ENCODE results near the gene MTURN.
"Not testable (repeated sequence)": the region's sequence is repeated elsewhere in the genome, so short reads cannot be mapped to it uniquely, and the experiment has no call there.

MTURN gene

GRCh38 chr7:30188381-30188780 lies 53.6 kb downstream of the MTURN start:
- H3K27me3 ChIP-seq (ENCODE audit: control insufficient read depth, insufficient read depth, low read length): not testable (repeated sequence)

DNA sequence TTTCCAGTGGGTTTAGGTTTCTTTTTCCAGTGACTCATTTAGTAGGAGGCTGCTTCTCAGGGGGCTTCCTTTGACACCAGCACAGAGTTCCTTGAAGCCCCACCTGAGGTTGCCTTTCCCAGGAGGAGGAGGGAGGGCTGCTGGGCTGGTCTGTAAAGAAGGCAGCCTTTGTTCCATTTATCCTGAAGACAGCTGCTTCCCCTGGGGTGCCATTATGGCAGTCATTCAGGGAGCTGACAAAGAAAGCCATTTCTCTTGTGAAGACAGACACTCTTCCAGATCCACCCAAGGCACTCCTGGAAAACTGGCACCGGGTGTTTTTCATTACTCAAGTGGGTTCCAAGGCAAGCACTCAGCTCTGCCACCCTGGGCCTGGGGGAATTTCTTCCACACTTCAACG lies 54.0 kb downstream of the MTURN start:
- no peak overlapping the region for H3K9ac ChIP-seq (ENCODE audit: low read length)
- H3K4me3 ChIP-seq (ENCODE audit: low read length): no peak overlapping the region
- no peaks in the 10 kb centered on the region for H3K4me1 ChIP-seq (ENCODE audit: control insufficient read depth, insufficient read depth, low read length)
- no peaks in the 10 kb centered on the region for H3K27me3 ChIP-seq (ENCODE audit: control insufficient read depth, insufficient read depth, low read length)
- no peaks in the 10 kb centered on the region for H3K36me3 ChIP-seq (ENCODE audit: control insufficient read depth, insufficient read depth, low read length)
- H3K27ac ChIP-seq (ENCODE audit: low read depth, low read length): no peak overlapping the region

More at GRCh38 chr7:30188381-30188780, 53.6 kb downstream of the MTURN start:
- not testable (repeated sequence) for H3K27ac ChIP-seq (ENCODE audit: low read depth, low read length); H3K9ac ChIP-seq (ENCODE audit: low read length); H3K4me3 ChIP-seq (ENCODE audit: low read length); H3K36me3 ChIP-seq (ENCODE audit: control insufficient read depth, insufficient read depth, low read length); H3K4me1 ChIP-seq (ENCODE audit: control insufficient read depth, insufficient read depth, low read length)

DNA sequence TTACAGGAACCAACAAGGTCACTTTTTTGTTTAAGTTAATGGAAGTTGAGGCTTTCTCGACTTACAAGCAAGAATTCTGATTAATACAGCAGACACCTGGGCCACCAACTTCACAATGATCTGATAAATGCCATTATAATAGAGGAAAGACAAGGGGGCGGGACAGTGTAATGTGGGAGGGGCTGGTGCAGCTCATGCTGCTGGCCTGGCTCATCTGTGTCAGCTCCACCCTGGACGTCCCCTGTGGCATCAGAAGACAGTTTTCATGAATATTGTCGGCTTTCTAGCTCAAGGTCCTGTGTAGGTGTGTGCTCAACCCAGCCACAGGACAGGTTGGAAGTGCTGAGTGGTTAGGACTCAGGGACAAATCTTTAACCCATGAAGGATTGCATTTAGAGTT lies 57.0 kb downstream of the MTURN start:
- Histone ChIP-seq H3K9ac (ENCODE audit: low read length) (no peak overlapping the region), H3K27ac (ENCODE audit: low read depth, low read length) (no peak overlapping the region), H3K4me3 (ENCODE audit: low read length) (no peak overlapping the region), H3K27me3 (ENCODE audit: control insufficient read depth, insufficient read depth, low read length) (no peaks in the 10 kb centered on the region), H3K36me3 (ENCODE audit: control insufficient read depth, insufficient read depth, low read length) (no peaks in the 10 kb centered on the region), H3K4me1 (ENCODE audit: control insufficient read depth, insufficient read depth, low read length) (no peaks in the 10 kb centered on the region)

DNA sequence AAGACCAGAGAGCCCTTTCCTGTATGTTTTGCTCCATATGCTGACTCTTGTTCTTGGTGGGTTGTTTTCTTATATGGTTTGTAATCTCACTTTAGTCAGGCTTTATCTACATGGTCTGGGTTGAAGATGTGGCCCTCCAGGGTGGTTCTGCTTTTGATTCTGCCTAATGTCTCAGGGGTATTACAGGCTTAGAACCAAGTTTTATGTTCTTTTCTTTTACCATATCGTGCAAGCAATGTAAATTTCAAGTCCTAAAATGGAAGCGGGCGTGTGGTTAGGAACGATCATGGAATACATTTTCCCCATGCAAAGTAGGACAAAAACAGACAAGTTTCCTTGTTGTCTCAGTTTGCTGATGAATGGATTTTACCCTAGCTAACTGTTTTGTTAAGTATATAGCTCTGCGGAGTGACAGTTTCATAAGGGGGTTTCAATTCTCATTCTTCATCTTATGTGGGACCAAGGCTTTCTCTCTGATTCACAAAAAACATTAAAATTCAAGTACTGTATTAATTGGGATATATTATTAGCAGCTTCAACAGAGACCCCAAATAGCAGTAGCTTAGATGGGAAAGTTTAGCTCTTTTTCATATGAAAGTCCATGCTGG lies 58.7 kb downstream of the MTURN start:
- no peaks in the 10 kb centered on the region for H3K4me1 ChIP-seq (ENCODE audit: control insufficient read depth, insufficient read depth, low read length)
- no peak overlapping the region for H3K4me3 ChIP-seq (ENCODE audit: low read length)
- H3K9ac ChIP-seq (ENCODE audit: low read length): no peak overlapping the region

GRCh38 chr7:30196408-30196807 lies 61.6 kb downstream of the MTURN start:
- Histone ChIP-seq H3K4me3 (ENCODE audit: low read length) (no peak overlapping the region), H3K36me3 (ENCODE audit: control insufficient read depth, insufficient read depth, low read length) (no peaks in the 10 kb centered on the region), H3K9ac (ENCODE audit: low read length) (no peak overlapping the region), H3K27ac (ENCODE audit: low read depth, low read length) (no peak overlapping the region), H3K27me3 (ENCODE audit: control insufficient read depth, insufficient read depth, low read length) (no peaks in the 10 kb centered on the region), H3K4me1 (ENCODE audit: control insufficient read depth, insufficient read depth, low read length) (no peaks in the 10 kb centered on the region)

More for the DNA sequence above, 58.7 kb downstream of the MTURN start:
- Histone ChIP-seq H3K36me3 (ENCODE audit: control insufficient read depth, insufficient read depth, low read length) (no peaks in the 10 kb centered on the region), H3K27me3 (ENCODE audit: control insufficient read depth, insufficient read depth, low read length) (no peaks in the 10 kb centered on the region), H3K27ac (ENCODE audit: low read depth, low read length) (no peak overlapping the region)

- Histone ChIP-seq H3K27me3 (ENCODE audit: control insufficient read depth, insufficient read depth, low read length) (no peaks in the 10 kb centered on the region), H3K4me3 (ENCODE audit: low read length) (no peak overlapping the region)
These were observed 62.7 kb downstream of the MTURN start for GRCh38 chr7:30197438-30197837.

DNA sequence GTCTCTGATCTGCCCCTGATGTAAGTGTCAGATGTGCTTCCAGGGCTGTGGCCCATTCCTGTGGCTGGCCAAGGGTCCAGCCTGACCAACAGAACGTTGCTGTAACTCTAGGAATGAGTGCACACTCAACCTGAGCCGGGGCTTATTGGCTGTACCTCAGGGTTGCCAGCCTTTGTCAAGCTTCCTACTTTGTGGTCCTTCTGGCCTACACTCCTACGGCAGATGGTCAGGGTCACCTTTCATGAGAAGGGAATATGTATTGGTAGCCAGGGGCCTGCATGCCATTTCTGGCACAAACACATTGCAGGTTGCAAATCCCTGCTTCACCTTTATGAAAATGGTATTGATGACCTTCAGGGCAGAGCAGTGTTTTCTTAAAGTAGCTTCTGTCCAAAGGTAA lies 64.5 kb downstream of the MTURN start:
- no peaks in the 10 kb centered on the region for H3K4me1 ChIP-seq (ENCODE audit: control insufficient read depth, insufficient read depth, low read length)
- no peaks in the 10 kb centered on the region for H3K27me3 ChIP-seq (ENCODE audit: control insufficient read depth, insufficient read depth, low read length)
- H3K27ac ChIP-seq (ENCODE audit: low read depth, low read length): no peak overlapping the region
- H3K36me3 ChIP-seq (ENCODE audit: control insufficient read depth, insufficient read depth, low read length): no peaks in the 10 kb centered on the region
- H3K9ac ChIP-seq (ENCODE audit: low read length): no peak overlapping the region
- H3K4me3 ChIP-seq (ENCODE audit: low read length): no peak overlapping the region

More at GRCh38 chr7:30197438-30197837, 62.7 kb downstream of the MTURN start:
- Histone ChIP-seq H3K9ac (ENCODE audit: low read length) (no peak overlapping the region), H3K36me3 (ENCODE audit: control insufficient read depth, insufficient read depth, low read length) (no peaks in the 10 kb centered on the region), H3K4me1 (ENCODE audit: control insufficient read depth, insufficient read depth, low read length) (no peaks in the 10 kb centered on the region), H3K27ac (ENCODE audit: low read depth, low read length) (no peak overlapping the region)

DNA sequence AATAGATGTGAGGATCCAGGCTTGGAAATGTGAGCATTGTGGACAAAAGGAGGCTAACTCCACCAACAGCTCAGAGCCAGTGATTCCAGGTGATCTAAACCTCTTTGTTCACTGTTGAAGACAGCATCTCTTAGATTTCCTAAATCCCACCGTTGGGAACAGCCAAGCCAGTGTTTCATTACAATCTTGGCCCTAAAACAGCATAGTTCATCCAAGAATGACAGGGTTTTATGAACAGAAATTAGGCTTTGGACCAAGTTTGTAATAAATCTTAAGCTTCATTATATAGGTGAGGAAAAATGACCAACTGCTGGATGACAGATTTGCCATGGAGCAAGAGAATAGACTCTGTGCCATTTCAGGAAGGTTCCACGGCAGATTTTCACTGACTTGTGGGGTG lies 65.8 kb downstream of the MTURN start:
- Histone ChIP-seq H3K4me3 (ENCODE audit: low read length) (no peak overlapping the region), H3K27me3 (ENCODE audit: control insufficient read depth, insufficient read depth, low read length) (no peaks in the 10 kb centered on the region), H3K27ac (ENCODE audit: low read depth, low read length) (no peak overlapping the region), H3K36me3 (ENCODE audit: control insufficient read depth, insufficient read depth, low read length) (no peaks in the 10 kb centered on the region), H3K4me1 (ENCODE audit: control insufficient read depth, insufficient read depth, low read length) (no peaks in the 10 kb centered on the region), H3K9ac (ENCODE audit: low read length) (no peak overlapping the region)

- H3K27ac ChIP-seq (ENCODE audit: low read depth, low read length): no peak overlapping the region
- no peak overlapping the region for H3K4me3 ChIP-seq (ENCODE audit: low read length)
- no peaks in the 10 kb centered on the region for H3K27me3 ChIP-seq (ENCODE audit: control insufficient read depth, insufficient read depth, low read length)
- no peak overlapping the region for H3K9ac ChIP-seq (ENCODE audit: low read length)
- no peaks in the 10 kb centered on the region for H3K36me3 ChIP-seq (ENCODE audit: control insufficient read depth, insufficient read depth, low read length)
- no peaks in the 10 kb centered on the region for H3K4me1 ChIP-seq (ENCODE audit: control insufficient read depth, insufficient read depth, low read length)
These were observed 66.4 kb downstream of the MTURN start for GRCh38 chr7:30201161-30201666.

DNA sequence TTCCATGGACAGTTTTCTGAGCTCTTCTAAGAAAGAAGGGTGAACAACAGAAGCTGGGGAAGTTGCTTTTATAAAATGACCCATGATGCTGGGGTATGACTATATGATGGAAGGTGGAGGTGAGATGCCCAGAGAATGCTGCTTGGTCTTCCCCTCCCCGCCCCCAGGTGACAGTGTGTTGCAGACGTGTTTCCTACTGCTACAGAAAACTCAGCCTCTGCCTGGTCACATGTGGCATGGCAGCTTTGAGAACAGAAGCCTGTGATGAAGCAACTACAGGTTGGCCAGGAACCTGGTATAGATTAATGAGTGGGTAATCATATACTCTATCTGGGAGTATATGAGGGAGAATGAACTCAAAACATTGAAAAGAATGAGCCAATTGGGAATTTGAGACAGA lies 67.1 kb downstream of the MTURN start:
- no peak overlapping the region for H3K4me3 ChIP-seq (ENCODE audit: low read length)
- H3K36me3 ChIP-seq (ENCODE audit: control insufficient read depth, insufficient read depth, low read length): no peaks in the 10 kb centered on the region
- H3K9ac ChIP-seq (ENCODE audit: low read length): no peak overlapping the region
- no peaks in the 10 kb centered on the region for H3K4me1 ChIP-seq (ENCODE audit: control insufficient read depth, insufficient read depth, low read length)
- no peak overlapping the region for H3K27ac ChIP-seq (ENCODE audit: low read depth, low read length)
- H3K27me3 ChIP-seq (ENCODE audit: control insufficient read depth, insufficient read depth, low read length): no peaks in the 10 kb centered on the region

DNA sequence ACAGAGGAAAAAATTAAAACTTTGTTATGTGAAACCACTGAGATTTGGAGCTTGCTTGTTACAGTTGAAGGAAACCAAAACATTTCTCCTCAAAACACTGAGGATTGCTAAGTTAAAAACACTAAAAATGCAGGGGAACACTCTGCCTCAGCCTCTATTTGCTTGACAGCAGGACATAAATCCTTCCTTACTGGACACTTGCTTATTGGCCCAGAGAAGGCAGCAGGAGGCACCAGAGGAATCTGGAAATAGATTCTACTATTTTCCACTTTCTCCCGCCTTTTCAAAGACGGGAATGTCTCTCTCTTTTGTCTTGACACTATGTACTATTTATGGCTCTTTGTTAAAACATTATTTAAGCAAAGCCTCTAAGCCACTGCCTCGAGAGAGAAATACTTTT lies 67.9 kb downstream of the MTURN start:
- Histone ChIP-seq H3K9ac (ENCODE audit: low read length) (no peak overlapping the region), H3K27ac (ENCODE audit: low read depth, low read length) (no peak overlapping the region), H3K27me3 (ENCODE audit: control insufficient read depth, insufficient read depth, low read length) (no peaks in the 10 kb centered on the region), H3K36me3 (ENCODE audit: control insufficient read depth, insufficient read depth, low read length) (no peaks in the 10 kb centered on the region), H3K4me3 (ENCODE audit: low read length) (no peak overlapping the region), H3K4me1 (ENCODE audit: control insufficient read depth, insufficient read depth, low read length) (no peaks in the 10 kb centered on the region)

DNA sequence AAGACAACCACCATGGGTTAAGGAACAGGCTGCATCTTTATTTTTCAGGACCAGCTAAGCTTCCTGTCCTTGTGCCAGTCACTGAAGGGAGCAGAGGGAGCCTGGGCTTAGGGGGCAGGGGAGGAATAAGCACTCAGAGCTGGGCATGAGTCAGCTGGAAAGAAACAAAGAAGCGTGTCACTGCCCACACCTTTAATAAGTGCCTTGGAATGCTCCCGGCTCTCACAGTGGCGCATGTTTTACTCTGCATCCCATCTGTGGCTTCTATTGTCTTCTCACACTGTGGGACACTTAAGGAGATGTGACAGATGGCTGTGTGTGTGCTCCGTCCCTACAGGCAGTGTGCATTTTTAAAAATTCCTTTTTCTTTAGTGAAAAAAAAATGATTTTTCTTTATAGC lies 71.7 kb downstream of the MTURN start:
- Histone ChIP-seq H3K4me1 (ENCODE audit: control insufficient read depth, insufficient read depth, low read length) (no peaks in the 10 kb centered on the region), H3K36me3 (ENCODE audit: control insufficient read depth, insufficient read depth, low read length) (no peaks in the 10 kb centered on the region), H3K9ac (ENCODE audit: low read length) (no peak overlapping the region), H3K27ac (ENCODE audit: low read depth, low read length) (no peak overlapping the region), H3K4me3 (ENCODE audit: low read length) (no peak overlapping the region), H3K27me3 (ENCODE audit: control insufficient read depth, insufficient read depth, low read length) (no peaks in the 10 kb centered on the region)

DNA sequence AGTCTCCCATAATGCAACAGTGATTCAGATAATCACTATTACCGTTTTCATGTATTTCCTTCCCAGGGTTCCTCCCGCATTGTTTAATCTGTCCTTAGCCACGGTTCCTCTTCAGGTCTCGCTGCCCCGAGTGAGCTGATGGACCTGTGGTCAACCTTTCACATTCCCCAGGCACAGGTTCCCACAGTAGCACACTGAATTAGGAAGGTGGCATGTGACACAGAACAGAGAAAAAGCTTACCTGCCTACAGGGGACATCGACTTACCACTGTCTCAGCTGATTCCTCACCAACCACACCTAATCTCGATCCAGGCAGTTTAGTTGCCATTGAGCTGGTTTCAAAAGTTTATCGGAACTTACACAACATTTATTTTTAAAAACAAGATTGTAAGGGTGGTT lies 72.2 kb downstream of the MTURN start:
- H3K27ac ChIP-seq (ENCODE audit: low read depth, low read length): no peak overlapping the region
- no peaks in the 10 kb centered on the region for H3K4me1 ChIP-seq (ENCODE audit: control insufficient read depth, insufficient read depth, low read length)
- H3K27me3 ChIP-seq (ENCODE audit: control insufficient read depth, insufficient read depth, low read length): no peaks in the 10 kb centered on the region
- no peaks in the 10 kb centered on the region for H3K36me3 ChIP-seq (ENCODE audit: control insufficient read depth, insufficient read depth, low read length)
- no peak overlapping the region for H3K9ac ChIP-seq (ENCODE audit: low read length)
- H3K4me3 ChIP-seq (ENCODE audit: low read length): no peak overlapping the region
